ENCODE measurements around the gene NELFCD. TPM values are rescaled to one million over a fixed set of nuclear protein-coding genes. Genes with fewer than 3 reads are reported as not detected.
"Not testable (repeated sequence)": the region's sequence is repeated elsewhere in the genome, so short reads cannot be mapped to it uniquely, and the experiment has no call there.

NELFCD gene
- total RNA-seq, 2 donors from 2014 or later = 55.0 to 85.2 TPM

DNA sequence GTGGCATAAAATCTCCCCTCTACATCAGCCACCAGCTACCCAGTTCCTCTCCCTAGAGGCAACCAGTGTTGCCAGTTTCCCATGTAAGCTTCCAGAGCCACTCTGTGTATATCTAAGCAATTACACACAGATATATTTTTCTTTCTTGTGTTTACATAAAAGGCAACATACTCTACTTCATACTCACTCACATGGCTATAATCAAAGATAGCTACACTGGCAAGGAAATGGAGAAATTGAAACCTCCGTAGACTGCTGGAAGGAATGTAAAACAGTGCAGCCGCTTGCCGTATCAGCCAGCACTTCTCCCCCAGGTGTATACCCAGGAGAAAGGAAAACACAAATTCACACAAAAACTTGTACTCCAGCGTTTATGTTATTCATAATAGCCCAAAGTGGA is 38.5 kb upstream of the NELFCD start:
- Histone ChIP-seq H3K27me3 (replicated peaks; ENCODE audit: insufficient read depth) (no peaks in the 10 kb centered on the region), H3K9me3 (no peaks in the 10 kb centered on the region), H3K27ac (no peak overlapping the region), H3K36me3 (no peaks in the 10 kb centered on the region), H3K4me3 (no peak overlapping the region), H3K4me1 (replicated peaks) (no peaks in the 10 kb centered on the region)
- TF ChIP-seq POLR2A (IDR thresholded peaks at IDR 0.05) (no peak), POLR2AphosphoS5 (IDR thresholded peaks at IDR 0.05) (no peak)
- TF ChIP-seq, protein P1, sequence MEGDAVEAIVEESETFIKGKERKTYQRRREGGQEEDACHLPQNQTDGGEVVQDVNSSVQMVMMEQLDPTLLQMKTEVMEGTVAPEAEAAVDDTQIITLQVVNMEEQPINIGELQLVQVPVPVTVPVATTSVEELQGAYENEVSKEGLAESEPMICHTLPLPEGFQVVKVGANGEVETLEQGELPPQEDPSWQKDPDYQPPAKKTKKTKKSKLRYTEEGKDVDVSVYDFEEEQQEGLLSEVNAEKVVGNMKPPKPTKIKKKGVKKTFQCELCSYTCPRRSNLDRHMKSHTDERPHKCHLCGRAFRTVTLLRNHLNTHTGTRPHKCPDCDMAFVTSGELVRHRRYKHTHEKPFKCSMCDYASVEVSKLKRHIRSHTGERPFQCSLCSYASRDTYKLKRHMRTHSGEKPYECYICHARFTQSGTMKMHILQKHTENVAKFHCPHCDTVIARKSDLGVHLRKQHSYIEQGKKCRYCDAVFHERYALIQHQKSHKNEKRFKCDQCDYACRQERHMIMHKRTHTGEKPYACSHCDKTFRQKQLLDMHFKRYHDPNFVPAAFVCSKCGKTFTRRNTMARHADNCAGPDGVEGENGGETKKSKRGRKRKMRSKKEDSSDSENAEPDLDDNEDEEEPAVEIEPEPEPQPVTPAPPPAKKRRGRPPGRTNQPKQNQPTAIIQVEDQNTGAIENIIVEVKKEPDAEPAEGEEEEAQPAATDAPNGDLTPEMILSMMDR (IDR thresholded peaks at IDR 0.05) = no peak
- intact Hi-C loops (cut with DNase I) = no loop called here
- DNase-seq (ENCODE audit: low spot score) = no peak
- WGBS = 46% methylated on average over 4 of the region's 4 CpGs

DNA sequence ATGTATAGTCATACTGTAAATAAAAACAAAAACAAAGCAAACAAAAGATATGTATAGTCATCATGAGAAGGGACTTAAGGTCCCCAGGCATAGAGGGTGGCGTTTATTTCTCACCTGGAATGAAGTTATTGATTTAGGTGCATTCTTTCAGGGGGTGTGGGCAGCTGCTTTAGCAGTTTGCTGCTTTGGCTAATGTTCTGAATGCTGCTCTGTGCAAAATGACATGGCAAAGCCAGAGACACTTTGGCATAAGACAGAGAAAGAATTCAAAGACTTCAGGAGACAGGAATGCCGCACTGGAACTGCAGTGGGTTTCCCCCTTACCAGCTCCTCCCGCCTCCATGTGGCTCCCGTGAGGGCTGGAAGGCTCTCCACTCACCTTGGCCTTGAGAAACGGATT is 36.4 kb upstream of the NELFCD start:
- TF ChIP-seq, protein P1 (IDR thresholded peaks at IDR 0.05) = no peak
- TF ChIP-seq POLR2A (IDR thresholded peaks at IDR 0.05) (no peak), POLR2AphosphoS5 (IDR thresholded peaks at IDR 0.05) (no peak)
- H3K27ac ChIP-seq = no peak overlapping the region
- no peaks in the 10 kb centered on the region for H3K27me3 ChIP-seq (replicated peaks; ENCODE audit: insufficient read depth)
- H3K36me3 ChIP-seq = no peaks in the 10 kb centered on the region
- H3K4me3 ChIP-seq = no peak overlapping the region
- DNase-seq (ENCODE audit: low spot score) = no peak
- intact Hi-C loops (cut with DNase I) = no loop called here
- H3K9me3 ChIP-seq = no peaks in the 10 kb centered on the region
- 53% methylated on average over 5 of the region's 5 CpGs for WGBS
- H3K4me1 ChIP-seq (replicated peaks) = no peaks in the 10 kb centered on the region

GRCh38 chr20:58945965-58946631 is 35.0 kb upstream of the NELFCD start:
- Histone ChIP-seq H3K4me1 (replicated peaks) (no peaks in the 10 kb centered on the region), H3K36me3 (no peaks in the 10 kb centered on the region), H3K27me3 (replicated peaks; ENCODE audit: insufficient read depth) (no peaks in the 10 kb centered on the region), H3K9me3 (no peaks in the 10 kb centered on the region), H3K27ac (no peak overlapping the region), H3K4me3 (no peak overlapping the region)
- 90% methylated on average over 10 of the region's 10 CpGs for WGBS
- intact Hi-C loops (cut with DNase I) = no loop called here
- DNase-seq (ENCODE audit: low spot score) = no peak
- no peak for TF ChIP-seq POLR2AphosphoS5 (IDR thresholded peaks at IDR 0.05)
- TF ChIP-seq, protein P1 (IDR thresholded peaks at IDR 0.05) = no peak
- no peak for TF ChIP-seq POLR2A (IDR thresholded peaks at IDR 0.05)

DNA sequence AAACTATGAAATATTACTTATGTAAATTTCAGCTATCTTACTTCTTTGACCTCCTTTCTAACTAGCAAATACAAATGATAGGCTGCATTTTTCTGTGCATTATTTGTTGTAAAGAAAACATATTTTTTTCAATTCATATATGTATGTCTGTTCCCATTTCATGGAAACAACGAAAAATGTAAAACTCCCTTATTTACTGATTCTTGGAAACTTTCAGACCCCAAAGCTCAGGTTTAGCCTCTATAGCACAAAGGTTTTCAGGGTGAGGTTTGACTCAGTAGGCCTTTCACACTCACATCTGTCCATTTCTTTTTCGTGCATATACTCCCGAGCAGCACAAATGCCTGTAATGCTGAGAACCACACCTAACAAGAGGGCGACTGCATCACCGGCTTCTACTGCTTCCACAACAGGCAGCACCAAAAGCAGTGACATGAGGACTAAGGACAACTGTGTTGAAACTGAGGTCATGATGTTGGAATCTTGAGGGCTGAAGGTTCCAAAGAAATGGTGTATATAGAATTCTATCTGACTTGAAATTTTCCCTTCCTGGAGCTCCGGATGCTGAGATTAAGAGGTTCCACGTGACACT is 33.2 kb upstream of the NELFCD start:
- H3K27ac ChIP-seq; H3K9me3 ChIP-seq; DNase-seq (ENCODE audit: low spot score); H3K4me3 ChIP-seq; H3K36me3 ChIP-seq; H3K27me3 ChIP-seq (replicated peaks; ENCODE audit: insufficient read depth); intact Hi-C loops (cut with DNase I); H3K4me1 ChIP-seq (replicated peaks): not testable (repeated sequence)
- WGBS = 86% methylated on average over 7 of the region's 7 CpGs

GRCh38 chr20:58950603-58951002 is 30.5 kb upstream of the NELFCD start:
- Histone ChIP-seq H3K36me3 (no peaks in the 10 kb centered on the region), H3K4me1 (replicated peaks) (no peaks in the 10 kb centered on the region), H3K9me3 (no peaks in the 10 kb centered on the region), H3K27ac (no peak overlapping the region), H3K27me3 (replicated peaks; ENCODE audit: insufficient read depth) (no peaks in the 10 kb centered on the region), H3K4me3 (no peak overlapping the region)
- TF ChIP-seq POLR2AphosphoS5 (IDR thresholded peaks at IDR 0.05) (no peak), POLR2A (IDR thresholded peaks at IDR 0.05) (no peak)
- TF ChIP-seq, protein P1 (IDR thresholded peaks at IDR 0.05) = no peak
- DNase-seq (ENCODE audit: low spot score) = no peak
- intact Hi-C loops (cut with DNase I) = no loop called here
- WGBS = 73% methylated on average over 5 of the region's 5 CpGs
